ENCODE measurements around the gene FAAP24.
"Not testable (repeated sequence)": the region's sequence is repeated elsewhere in the genome, so short reads cannot be mapped to it uniquely, and the experiment has no call there.

DNA sequence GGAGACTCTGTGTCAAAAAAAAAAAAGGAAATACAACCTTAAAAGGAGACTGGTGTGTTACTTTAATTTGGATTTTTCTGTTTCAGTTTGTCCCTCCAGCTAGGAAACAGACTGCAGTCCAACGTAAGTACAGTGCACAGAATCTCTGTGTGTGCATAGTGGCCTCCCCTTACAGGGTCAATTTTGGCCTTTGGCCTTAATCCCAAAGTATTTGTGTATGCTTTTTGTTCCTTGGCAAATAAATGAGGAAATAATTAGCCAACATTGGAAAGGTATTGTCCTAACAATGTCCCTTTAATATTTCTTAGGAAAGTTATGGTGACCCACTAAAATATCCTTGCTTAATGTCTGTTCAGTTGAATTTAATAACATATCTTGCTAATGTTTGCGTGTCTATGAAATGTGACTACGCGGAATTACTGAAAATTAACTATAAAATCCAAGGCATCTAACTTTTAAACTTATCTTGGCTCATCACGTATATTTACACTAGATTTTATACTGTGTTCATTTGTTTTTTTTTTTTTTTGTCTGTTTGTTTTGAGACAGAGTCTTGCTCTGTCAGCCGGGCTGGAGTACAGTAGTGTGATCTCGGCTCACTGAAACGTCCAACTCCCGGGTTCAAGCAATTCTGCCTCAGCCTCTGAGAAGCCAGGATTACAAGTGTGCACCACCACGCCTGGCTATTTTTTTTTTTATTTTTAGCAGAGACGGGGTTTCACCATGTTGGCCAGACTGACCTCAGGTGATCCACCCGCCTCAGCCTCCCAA lies 53.6 kb downstream of the FAAP24 start:
- TF ChIP-seq, protein P1, sequence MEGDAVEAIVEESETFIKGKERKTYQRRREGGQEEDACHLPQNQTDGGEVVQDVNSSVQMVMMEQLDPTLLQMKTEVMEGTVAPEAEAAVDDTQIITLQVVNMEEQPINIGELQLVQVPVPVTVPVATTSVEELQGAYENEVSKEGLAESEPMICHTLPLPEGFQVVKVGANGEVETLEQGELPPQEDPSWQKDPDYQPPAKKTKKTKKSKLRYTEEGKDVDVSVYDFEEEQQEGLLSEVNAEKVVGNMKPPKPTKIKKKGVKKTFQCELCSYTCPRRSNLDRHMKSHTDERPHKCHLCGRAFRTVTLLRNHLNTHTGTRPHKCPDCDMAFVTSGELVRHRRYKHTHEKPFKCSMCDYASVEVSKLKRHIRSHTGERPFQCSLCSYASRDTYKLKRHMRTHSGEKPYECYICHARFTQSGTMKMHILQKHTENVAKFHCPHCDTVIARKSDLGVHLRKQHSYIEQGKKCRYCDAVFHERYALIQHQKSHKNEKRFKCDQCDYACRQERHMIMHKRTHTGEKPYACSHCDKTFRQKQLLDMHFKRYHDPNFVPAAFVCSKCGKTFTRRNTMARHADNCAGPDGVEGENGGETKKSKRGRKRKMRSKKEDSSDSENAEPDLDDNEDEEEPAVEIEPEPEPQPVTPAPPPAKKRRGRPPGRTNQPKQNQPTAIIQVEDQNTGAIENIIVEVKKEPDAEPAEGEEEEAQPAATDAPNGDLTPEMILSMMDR (IDR thresholded peaks at IDR 0.05; ENCODE audit: low read depth, low read length, poor library complexity, severe bottlenecking) = not testable (repeated sequence)
- not testable (repeated sequence) for TF ChIP-seq EZH2phosphoT487 (IDR thresholded peaks at IDR 0.05; ENCODE audit: borderline replicate concordance, low read length)
